ENCODE results near the gene REPS1. TPM values are rescaled to one million over a fixed set of nuclear protein-coding genes. Genes with fewer than 3 reads are reported as not detected.
A peak's percentile ranks its signal among the peaks of the same experiment; 100 is the strongest.

The REPS1 gene
- total RNA-seq, 2 donors from 2014 or later = 33.0 to 34.1 TPM

- no peaks in the 10 kb centered on the region for H3K36me3 ChIP-seq (ENCODE audit: control insufficient read depth, insufficient read depth, low read length)
- H3K9me3 Mint-ChIP-seq = no peaks in the 10 kb centered on the region
- no peaks in the 10 kb centered on the region for H3K27me3 ChIP-seq (ENCODE audit: control insufficient read depth, insufficient read depth, low read length, poor library complexity, severe bottlenecking)
- H3K27ac Mint-ChIP-seq = no peak overlapping the region
- no peak overlapping the region for H3K27ac ChIP-seq (ENCODE audit: low read depth, low read length)
- no peaks in the 10 kb centered on the region for H3K36me3 Mint-ChIP-seq (ENCODE audit: low read depth)
- no peak for TF ChIP-seq CTCF (conservative IDR thresholded peaks at IDR 0.05)
- peaks cover 10% of the 10 kb centered on the region for H3K4me1 ChIP-seq (ENCODE audit: control insufficient read depth, insufficient read depth, low read length)
- no peak overlapping the region for H3K4me3 ChIP-seq (ENCODE audit: low read length)
- H3K9ac ChIP-seq (ENCODE audit: extremely low read depth, low read length, poor library complexity, severe bottlenecking) = no peak overlapping the region
- peaks cover 20% of the 10 kb centered on the region for H3K4me1 Mint-ChIP-seq
- DNase-seq = peak; percentile 53
- 80% methylated on average over 2 to 4 of the region's 4 CpGs for WGBS, 2 experiments (ENCODE audit: insufficient coverage in 1 of 2, insufficient read length in 1 of 2)
- H3K27me3 Mint-ChIP-seq (ENCODE audit: insufficient read depth) = peaks cover 2% of the 10 kb centered on the region
- H3K9me3 ChIP-seq (ENCODE audit: control insufficient read depth, low read length) = no peaks in the 10 kb centered on the region
- H3K4me3 Mint-ChIP-seq = no peak overlapping the region
These were observed 118.7 kb downstream of the REPS1 start for GRCh38 chr6:138869398-138869797.

- H3K27ac ChIP-seq (ENCODE audit: low read depth, low read length) = no peak overlapping the region
- H3K27me3 ChIP-seq (ENCODE audit: control insufficient read depth, insufficient read depth, low read length, poor library complexity, severe bottlenecking) = no peaks in the 10 kb centered on the region
These were observed 119.9 kb downstream of the REPS1 start for GRCh38 chr6:138868181-138868580.

GRCh38 chr6:138865480-138866109 is 122.5 kb downstream of the REPS1 start:
- no peaks in the 10 kb centered on the region for H3K9me3 Mint-ChIP-seq
- Histone ChIP-seq H3K9ac (ENCODE audit: extremely low read depth, low read length, poor library complexity, severe bottlenecking) (no peak overlapping the region), H3K36me3 (ENCODE audit: control insufficient read depth, insufficient read depth, low read length) (no peaks in the 10 kb centered on the region), H3K27me3 (ENCODE audit: control insufficient read depth, insufficient read depth, low read length, poor library complexity, severe bottlenecking) (no peaks in the 10 kb centered on the region), H3K4me1 (ENCODE audit: control insufficient read depth, insufficient read depth, low read length) (peaks cover 7% of the 10 kb centered on the region), H3K9me3 (ENCODE audit: control insufficient read depth, low read length) (no peaks in the 10 kb centered on the region), H3K4me3 (ENCODE audit: low read length) (no peak overlapping the region), H3K27ac (ENCODE audit: low read depth, low read length) (no peak overlapping the region)
- peaks cover 2% of the 10 kb centered on the region for H3K27me3 Mint-ChIP-seq (ENCODE audit: insufficient read depth)
- DNase-seq = no peak
- no peak overlapping the region for H3K27ac Mint-ChIP-seq
- peaks cover 10% of the 10 kb centered on the region for H3K4me1 Mint-ChIP-seq
- WGBS, 2 experiments (ENCODE audit: insufficient coverage in 1 of 2, insufficient read length in 1 of 2) = 93 to 94% methylated on average over 5 to 6 of the region's 6 CpGs
- TF ChIP-seq CTCF (conservative IDR thresholded peaks at IDR 0.05) = no peak
- H3K4me3 Mint-ChIP-seq = no peak overlapping the region
- no peaks in the 10 kb centered on the region for H3K36me3 Mint-ChIP-seq (ENCODE audit: low read depth)

More at GRCh38 chr6:138868181-138868580, 119.9 kb downstream of the REPS1 start:
- Histone ChIP-seq H3K9me3 (ENCODE audit: control insufficient read depth, low read length) (no peaks in the 10 kb centered on the region), H3K9ac (ENCODE audit: extremely low read depth, low read length, poor library complexity, severe bottlenecking) (no peak overlapping the region), H3K36me3 (ENCODE audit: control insufficient read depth, insufficient read depth, low read length) (no peaks in the 10 kb centered on the region), H3K4me3 (ENCODE audit: low read length) (no peak overlapping the region), H3K4me1 (ENCODE audit: control insufficient read depth, insufficient read depth, low read length) (peaks cover 7% of the 10 kb centered on the region)
- H3K9me3 Mint-ChIP-seq = no peaks in the 10 kb centered on the region
- TF ChIP-seq CTCF (conservative IDR thresholded peaks at IDR 0.05) = no peak
- no peak overlapping the region for H3K4me3 Mint-ChIP-seq
- H3K36me3 Mint-ChIP-seq (ENCODE audit: low read depth) = no peaks in the 10 kb centered on the region
- H3K27me3 Mint-ChIP-seq (ENCODE audit: insufficient read depth) = peaks cover 2% of the 10 kb centered on the region
- no peak for DNase-seq
- H3K27ac Mint-ChIP-seq = no peak overlapping the region
- H3K4me1 Mint-ChIP-seq = peaks cover 18% of the 10 kb centered on the region
